Measurements from ENCODE around the gene SPSB3.

The SPSB3 gene

GRCh38 chr16:1772908-1773702 is 9.3 kb downstream of the SPSB3 start, which contains the start of gene MRPS34 (continued):
- peak; percentile 75; the same call in 1 of the 2 replicates for TF ChIP-seq ZNF391 (tag by site-specific recombination; IDR thresholded peaks at IDR 0.05; ENCODE audit: borderline replicate concordance, low read depth)
- 0 out of 2 replicates have a peak, but pooled peaks have one; percentile 63 for TF ChIP-seq ZSCAN16 (tag by site-specific recombination; IDR thresholded peaks at IDR 0.05)
- TF ChIP-seq ZBTB20 (tag by site-specific recombination; IDR thresholded peaks at IDR 0.05): peak; percentile 61
- TF ChIP-seq ZSCAN18 (tag by site-specific recombination; IDR thresholded peaks at IDR 0.05): 0 out of 2 replicates have a peak, but pooled peaks have one; percentile 14
- TF ChIP-seq ZNF629 (tag by site-specific recombination; IDR thresholded peaks at IDR 0.05): peak; percentile 40; the same call in 1 of the 2 replicates
- TF ChIP-seq SP7 (tag by site-specific recombination; IDR thresholded peaks at IDR 0.05): peak; percentile 80
- TF ChIP-seq SP2 (tag by site-specific recombination; IDR thresholded peaks at IDR 0.05): peak; percentile 65
- TF ChIP-seq PATZ1 (tag by site-specific recombination; IDR thresholded peaks at IDR 0.05): peak; percentile 95
- peak; percentile 32; the same call in 1 of the 2 replicates for TF ChIP-seq TSHZ1 (tag by site-specific recombination; IDR thresholded peaks at IDR 0.05; ENCODE audit: borderline replicate concordance)
- TF ChIP-seq OSR2 (tag by site-specific recombination; IDR thresholded peaks at IDR 0.05): peak; percentile 30; the same call in 1 of the 2 replicates
- peak; percentile 32; the same call in 1 of the 2 replicates for TF ChIP-seq ZBTB8A (tag by site-specific recombination; IDR thresholded peaks at IDR 0.05)
- TF ChIP-seq REST (tag by site-specific recombination; IDR thresholded peaks at IDR 0.05): no peak
- TF ChIP-seq ZNF311 (tag by site-specific recombination; IDR thresholded peaks at IDR 0.05; ENCODE audit: borderline replicate concordance): 0 out of 2 replicates have a peak, but pooled peaks have one; percentile 8
- TF ChIP-seq ZNF658 (tag by site-specific recombination; IDR thresholded peaks at IDR 0.05): no peak
- TF ChIP-seq KLF17 (tag by site-specific recombination; IDR thresholded peaks at IDR 0.05): peak; percentile 70
- peak; percentile 25; the same call in 1 of the 2 replicates for TF ChIP-seq REPIN1 (tag by site-specific recombination; IDR thresholded peaks at IDR 0.05; ENCODE audit: low read depth)
- TF ChIP-seq SETDB1 (IDR thresholded peaks at IDR 0.05; ENCODE audit: insufficient read length, low read length): no peak
- peak; percentile 70 for TF ChIP-seq INSM2 (tag by site-specific recombination; IDR thresholded peaks at IDR 0.05)
- peak; percentile 83 for TF ChIP-seq ZNF660 (tag by site-specific recombination; IDR thresholded peaks at IDR 0.05)
- peak; percentile 84 for TF ChIP-seq ZSCAN30 (tag by site-specific recombination; IDR thresholded peaks at IDR 0.05)
- TF ChIP-seq YY1 (tag by site-specific recombination; IDR thresholded peaks at IDR 0.05): peak; percentile 97
- TF ChIP-seq ZNF423 (tag by site-specific recombination; IDR thresholded peaks at IDR 0.05): peak; percentile 80
- TF ChIP-seq PBX3 (CRISPR knock-in tag; IDR thresholded peaks at IDR 0.05): peak; percentile 86
